HG03196 (cell line): Measurements from ENCODE around the gene LRP2.

Experiments used
- ATAC-seq: cut with Tn5 transposase; IDR thresholded peaks from one replicate; pipeline ENCODE4 v1.9.1; 2021; ENCODE audit not compliant: unreplicated experiment

LRP2 gene

GRCh38 chr2:169131587-169132512 is 230.5 kb downstream of the LRP2 start:
- ATAC-seq, result peak; percentile 78

GRCh38 chr2:169129703-169130243 is 232.6 kb downstream of the LRP2 start:
- no peak for ATAC-seq

GRCh38 chr2:169119851-169120250 is 242.5 kb downstream of the LRP2 start:
- ATAC-seq, result no peak

GRCh38 chr2:169119123-169119760 is 243.1 kb downstream of the LRP2 start:
- ATAC-seq, result no peak

GRCh38 chr2:169118060-169118459 is 244.3 kb downstream of the LRP2 start:
- no peak for ATAC-seq

GRCh38 chr2:169116993-169117392 is 245.3 kb downstream of the LRP2 start:
- ATAC-seq, result no peak

GRCh38 chr2:169116327-169116726 is 246.0 kb downstream of the LRP2 start:
- no peak for ATAC-seq

- ATAC-seq, result no peak
Observed at GRCh38 chr2:169114056-169114455, 248.3 kb downstream of the LRP2 start.

GRCh38 chr2:169112841-169113240 is 249.5 kb downstream of the LRP2 start:
- no peak for ATAC-seq

GRCh38 chr2:169110916-169111315 is 251.4 kb downstream of the LRP2 start:
- ATAC-seq, result no peak

- no peak for ATAC-seq
Observed at GRCh38 chr2:169110419-169110818, 251.9 kb downstream of the LRP2 start.

GRCh38 chr2:169109502-169110409 is 252.6 kb downstream of the LRP2 start:
- ATAC-seq, result no peak

GRCh38 chr2:169108099-169108884 is 254.0 kb downstream of the LRP2 start:
- no peak for ATAC-seq

- ATAC-seq, result peak; percentile 80
Observed at GRCh38 chr2:169107645-169108044, 254.7 kb downstream of the LRP2 start.

- no peak for ATAC-seq
Observed at GRCh38 chr2:169106563-169107545, 255.5 kb downstream of the LRP2 start.

- no peak for ATAC-seq
Observed at GRCh38 chr2:169106134-169106533, 256.2 kb downstream of the LRP2 start.

GRCh38 chr2:169105476-169105875 is 256.9 kb downstream of the LRP2 start:
- ATAC-seq, result no peak

GRCh38 chr2:169104848-169105247 is 257.5 kb downstream of the LRP2 start:
- ATAC-seq, result no peak

GRCh38 chr2:169095621-169096105 is 266.7 kb downstream of the LRP2 start:
- ATAC-seq, result no peak
